ENCODE results near the gene SLC48A1.

Gene SLC48A1

GRCh38 chr12:47744778-47745436 lies 28.1 kb upstream of the SLC48A1 start:
- no peak for TF ChIP-seq CTCF (IDR thresholded peaks at IDR 0.05; ENCODE audit: extremely low read depth, missing control alignments)
- DNase-seq (ENCODE audit: low spot score): no peak

GRCh38 chr12:47745485-47746041 lies 27.5 kb upstream of the SLC48A1 start:
- no peak for DNase-seq (ENCODE audit: low spot score)
- no peak for TF ChIP-seq CTCF (IDR thresholded peaks at IDR 0.05; ENCODE audit: extremely low read depth, missing control alignments)

- no peak for DNase-seq (ENCODE audit: low spot score)
- no peak for TF ChIP-seq CTCF (IDR thresholded peaks at IDR 0.05; ENCODE audit: extremely low read depth, missing control alignments)
Observed at GRCh38 chr12:47746073-47746472, 27.0 kb upstream of the SLC48A1 start.

GRCh38 chr12:47746523-47746922 lies 26.5 kb upstream of the SLC48A1 start:
- TF ChIP-seq CTCF (IDR thresholded peaks at IDR 0.05; ENCODE audit: extremely low read depth, missing control alignments): no peak
- no peak for DNase-seq (ENCODE audit: low spot score)

GRCh38 chr12:47747126-47747525 lies 25.9 kb upstream of the SLC48A1 start:
- TF ChIP-seq CTCF (IDR thresholded peaks at IDR 0.05; ENCODE audit: extremely low read depth, missing control alignments): no peak
- no peak for DNase-seq (ENCODE audit: low spot score)

- DNase-seq (ENCODE audit: low spot score): no peak
- no peak for TF ChIP-seq CTCF (IDR thresholded peaks at IDR 0.05; ENCODE audit: extremely low read depth, missing control alignments)
Observed at GRCh38 chr12:47747596-47748506, 25.2 kb upstream of the SLC48A1 start.

GRCh38 chr12:47748507-47748828 lies 24.6 kb upstream of the SLC48A1 start:
- DNase-seq (ENCODE audit: low spot score): no peak
- no peak for TF ChIP-seq CTCF (IDR thresholded peaks at IDR 0.05; ENCODE audit: extremely low read depth, missing control alignments)
